Heart right ventricle (tissue), 16 donors: ENCODE data around the gene GRB7. TPM values are rescaled to one million over a fixed set of nuclear protein-coding genes. Genes with fewer than 3 reads are reported as not detected.
A peak's percentile ranks its signal among the peaks of the same experiment; 100 is the strongest.

Source experiments
- ATAC-seq, 8 donors: fragments of 200-7000 bp; cut with Tn5 transposase; one replicate each; pipeline ENCODE4 v1.9.1; 2020; ENCODE audit warnings: mild to moderate bottlenecking in 8 of 8, moderate library complexity in 8 of 8, moderate number of reproducible peaks in 1 of 8
- DNase-seq, 2 donors: peaks; one replicate each; pipeline ENCODE4 v3.0.0-alpha.2; 2020
- H3K27ac ChIP-seq, 10 donors: fragments of 200-600 bp; sonication (generic) in 2 of 10; one replicate each; pipeline versions ENCODE4 v1.5.0 to v1.8.0; 2020 to 2022; ENCODE audit warnings: mild to moderate bottlenecking in 3 of 10
- H3K27me3 ChIP-seq, 7 donors: fragments of 200-600 bp; one replicate each; pipeline ENCODE4 v1.8.0; 2021 to 2022; ENCODE audit warnings: mild to moderate bottlenecking in 2 of 7
- H3K36me3 ChIP-seq, 9 donors: fragments of 200-600 bp; sonication (generic) in 1 of 9; one replicate each; pipeline versions ENCODE4 v1.5.0 to v1.8.0; 2020 to 2022; ENCODE audit warnings: mild to moderate bottlenecking in 2 of 9
- H3K4me1 ChIP-seq, 9 donors: fragments of 200-600 bp; sonication (generic) in 1 of 9; one replicate each; pipeline versions ENCODE4 v1.5.0 to v1.8.0; 2020 to 2022; ENCODE audit warnings: mild to moderate bottlenecking in 4 of 9
- H3K4me3 ChIP-seq, 10 donors: fragments of 200-600 bp; sonication (generic) in 2 of 10; one replicate each; pipeline versions ENCODE4 v1.5.0 to v1.8.0; 2020 to 2022; ENCODE audit warnings: mild to moderate bottlenecking in 7 of 10, moderate library complexity in 2 of 10
- H3K9me3 ChIP-seq, 11 donors: fragments of 200-600 bp in 10 of 11; sonication (generic) in 2 of 11; one replicate each; pipeline versions ENCODE4 v1.5.0 to v1.8.0; 2013 to 2022; ENCODE audit warnings: mild to moderate bottlenecking in 2 of 11, control low read depth in 1 of 11, moderate library complexity in 1 of 11
- whole genome bisulfite sequencing, 2 donors: extraction: QIAGEN DNeasy Blood & Tissue Kit; methylation state at CpG; one replicate each; pipeline ENCODE4 v1.1.7; 2013; ENCODE audit warnings: inconsistent platforms in 1 of 2; 5-methylcytosine and 5-hydroxymethylcytosine counted together
- intact Hi-C, 10 donors: fragments of 100-400 bp; cut with DNase I; formaldehyde crosslinking; loops; one replicate each; pipeline versions ENCODE4 v1.11.1 to v1.14.2; 2022
- polyA plus RNA-seq, 2 donors: library from polyadenylated mRNA; stranded (reverse); fragments of 200-250 nt; gene quantifications; one replicate each; pipeline ENCODE4 v1.2.3, GENCODE V29; 2013
- total RNA-seq, 10 donors: library from RNA; stranded (reverse); fragmentation: NEBNext Ultra II Directional in 3 of 10; extraction: Animal tissue kit (Norgen Biotek cat#: 25700) in 3 of 10; gene quantifications; one replicate each; pipeline versions ENCODE4 v1.2.1 to v1.2.4, GENCODE V29; 2021 to 2023
- TF ChIP-seq, protein P1 (sequence below), 9 donors: fragments of 200-600 bp; sonication (generic) in 2 of 9; IDR thresholded peaks; one replicate each; pipeline versions ENCODE4 v1.5.0 to v1.8.0; 2021 to 2022; ENCODE audit warnings: antibody characterized with exemption in 9 of 9, mild to moderate bottlenecking in 5 of 9, moderate library complexity in 1 of 9
- donor health status: Arrhythmogenic right ventricular cardiomyopathy.
- donor health status: ischemic (EF 13 %, LVEDD 7.1; RV severe dilation, severe dysfunction).
- donor health status: healthy with polysubstance abuse.
- donor health status: DM: no; HTN: yes; CAD: no.
- donor health status: DM: no; HTN: no; CAD: no.
- donor health status: ischemic (EF 25% LVEDD 6.9; RV normal size, moderate dysfunction).
- donor health status: ischemic (EF 25% LVEDD 5.7; RV mildly dilated, moderate dysfunction).
- donor health status: healthy.
- donor health status: DM: yes; HTN: yes; CAD: no.
- donor health status: Ischemic cardiomyopathy.
- donor health status: ischemic (EF 35%, LVEDD 5.7; RV mildly dilated, moderate dysfunction).
- donor health status: nonischemic (EF 11% LVEDD 7.7; RV severe dilation, severe dysfunction).
- donor health status: DM: yes; HTN: yes; CAD: no.
- donor health status: PGD.
- donor health status: ischemic (EF 29% LVEDD 5.4; RV normal size, mild dysfunction).
- donor health status: nonischemic (EF 23%, LVEDD 6.1; RV moderate dilation, normal function).

GRB7 gene
- total and polyA plus RNA-seq, 12 donors: 0.44 to 4.7 (median 1.1) TPM

DNA sequence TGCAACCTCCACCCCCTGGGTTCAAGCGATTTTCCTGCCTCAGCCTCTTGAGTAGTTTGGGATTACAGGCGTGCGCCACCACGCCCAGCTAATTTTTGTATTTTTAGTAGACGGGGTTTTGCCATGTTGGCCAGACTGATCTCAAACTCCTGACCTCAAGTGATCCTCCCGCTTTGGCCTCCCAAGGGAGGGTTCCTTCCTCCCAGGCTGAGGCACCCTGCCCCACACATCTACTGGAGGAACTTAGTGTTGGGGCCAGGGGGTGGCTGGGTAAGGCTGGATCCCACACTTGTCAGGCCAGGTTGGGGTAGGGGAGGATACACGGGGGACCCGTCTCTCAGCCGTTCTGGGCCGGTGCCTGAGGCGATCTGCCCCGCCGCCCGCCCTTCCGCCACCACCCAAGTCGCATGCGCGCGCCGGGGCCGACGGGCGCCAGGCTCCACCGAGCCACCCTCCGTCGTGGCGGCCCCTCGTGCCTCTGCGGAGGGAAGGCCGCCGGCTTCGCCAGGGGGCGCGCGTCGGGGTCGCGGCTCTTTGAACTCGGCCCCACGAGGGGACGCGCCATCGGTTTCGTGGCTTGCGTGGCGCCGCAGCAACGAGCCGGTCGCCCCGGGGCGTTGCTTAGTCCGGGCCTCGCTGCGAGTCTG is 15.9 kb downstream of the GRB7 start:
- H3K4me1 ChIP-seq: peaks cover 4 to 49% (median 32%) of the 10 kb centered on the region in 9 donors
- H3K27me3 ChIP-seq: no peaks in the 10 kb centered on the region
- peak overlapping the region; percentile 44 to 95 (median 66) for H3K4me3 ChIP-seq
- no peaks in the 10 kb centered on the region for H3K36me3 ChIP-seq
- ATAC-seq (peak; percentile 26 to 64 (median 43)), DNase-seq (peak; percentile 42 to 75)
- H3K9me3 ChIP-seq: no peaks in the 10 kb centered on the region
- H3K27ac ChIP-seq: peak overlapping the region; percentile 70 to 99 (median 94)
- TF ChIP-seq, protein P1, sequence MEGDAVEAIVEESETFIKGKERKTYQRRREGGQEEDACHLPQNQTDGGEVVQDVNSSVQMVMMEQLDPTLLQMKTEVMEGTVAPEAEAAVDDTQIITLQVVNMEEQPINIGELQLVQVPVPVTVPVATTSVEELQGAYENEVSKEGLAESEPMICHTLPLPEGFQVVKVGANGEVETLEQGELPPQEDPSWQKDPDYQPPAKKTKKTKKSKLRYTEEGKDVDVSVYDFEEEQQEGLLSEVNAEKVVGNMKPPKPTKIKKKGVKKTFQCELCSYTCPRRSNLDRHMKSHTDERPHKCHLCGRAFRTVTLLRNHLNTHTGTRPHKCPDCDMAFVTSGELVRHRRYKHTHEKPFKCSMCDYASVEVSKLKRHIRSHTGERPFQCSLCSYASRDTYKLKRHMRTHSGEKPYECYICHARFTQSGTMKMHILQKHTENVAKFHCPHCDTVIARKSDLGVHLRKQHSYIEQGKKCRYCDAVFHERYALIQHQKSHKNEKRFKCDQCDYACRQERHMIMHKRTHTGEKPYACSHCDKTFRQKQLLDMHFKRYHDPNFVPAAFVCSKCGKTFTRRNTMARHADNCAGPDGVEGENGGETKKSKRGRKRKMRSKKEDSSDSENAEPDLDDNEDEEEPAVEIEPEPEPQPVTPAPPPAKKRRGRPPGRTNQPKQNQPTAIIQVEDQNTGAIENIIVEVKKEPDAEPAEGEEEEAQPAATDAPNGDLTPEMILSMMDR (IDR thresholded peaks at IDR 0.05): no peak
- intact Hi-C loops: loop anchor here in 9 of 10 donors (1.0 to 10.0 kb wide), 10 partner anchors 23 to 209 kb away; partner anchors contain the start of genes STARD3 (in 2 of the 9), MIEN1 (in 1 of the 9), PNMT (in 1 of the 9) and TCAP (in 1 of the 9)
- WGBS, 2 donors: 6 to 8% methylated on average over 54 to 55 of the region's 55 CpGs

DNA sequence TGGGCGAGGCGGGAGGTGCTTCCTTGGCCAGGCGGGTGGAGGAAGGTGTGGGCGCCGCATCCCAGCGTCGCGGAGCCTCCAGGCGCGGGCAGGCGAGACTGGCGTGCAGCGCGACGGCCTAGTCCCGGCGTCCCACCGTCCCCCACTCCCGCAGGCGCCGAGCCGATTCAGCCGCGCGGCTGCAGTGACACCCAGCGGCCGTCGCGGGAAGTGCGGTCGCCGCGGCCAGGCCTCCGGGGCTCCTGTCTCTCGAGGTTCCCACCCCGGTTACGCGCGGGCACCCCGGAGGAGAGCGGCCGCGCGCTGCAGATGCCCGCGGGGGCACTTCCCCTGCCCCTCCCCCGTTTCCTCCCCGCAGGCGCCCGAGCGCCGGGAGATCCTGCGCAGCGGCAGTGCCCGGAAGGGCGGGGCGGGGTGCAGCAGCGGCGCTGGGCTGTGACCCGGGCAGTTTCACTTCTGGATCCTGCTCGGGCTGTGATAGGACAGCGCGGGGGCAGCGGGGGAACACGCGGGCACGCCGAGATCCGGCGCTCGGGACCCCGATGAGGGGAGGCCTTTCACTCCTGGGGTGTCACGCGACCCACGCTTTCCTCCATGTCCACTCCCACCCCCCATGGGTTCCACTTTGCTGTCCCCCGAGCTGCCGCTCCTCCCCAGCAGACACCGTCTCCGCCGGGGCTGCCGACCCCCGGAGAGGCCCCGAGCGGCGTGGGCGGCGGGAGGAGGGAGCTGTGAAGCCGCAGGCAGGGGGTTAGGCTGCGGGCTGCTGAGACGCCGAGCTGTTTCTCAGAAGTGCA is 16.6 kb downstream of the GRB7 start:
- Histone ChIP-seq H3K27me3 (peaks cover 0 to 3% (median 0%) of the 10 kb centered on the region in 7 donors), H3K36me3 (no peaks in the 10 kb centered on the region), H3K27ac (peak overlapping the region; percentile 70 to 99 (median 94)), H3K4me1 (peaks cover 4 to 52% (median 32%) of the 10 kb centered on the region in 9 donors), H3K4me3 (peak overlapping the region; percentile 44 to 95 (median 66)), H3K9me3 (no peaks in the 10 kb centered on the region)
- DNase-seq: peak; percentile 90 to 93
- TF ChIP-seq, protein P1 (IDR thresholded peaks at IDR 0.05): peak; percentile 83 to 99 (median 97)
- WGBS, 2 donors: 0% methylated on average over 73 to 91 of the region's 91 CpGs
- intact Hi-C loops: loop anchor here in 9 of 10 donors (1.0 to 10.0 kb wide), 10 partner anchors 24 to 210 kb away; partner anchors contain the start of genes STARD3 (in 2 of the 9), MIEN1 (in 1 of the 9), PNMT (in 1 of the 9) and TCAP (in 1 of the 9)
- ATAC-seq: peak; percentile 93 to 96 (median 94)

GRCh38 chr17:39754958-39755553 is 17.3 kb downstream of the GRB7 start:
- no peaks in the 10 kb centered on the region for H3K9me3 ChIP-seq
- peaks cover 4 to 55% (median 26%) of the 10 kb centered on the region in 9 donors for H3K4me1 ChIP-seq
- intact Hi-C loops: loop anchor here in 9 of 10 donors (1.0 to 10.0 kb wide), 10 partner anchors 25 to 210 kb away; partner anchors contain the start of genes STARD3 (in 2 of the 9), MIEN1 (in 1 of the 9), PNMT (in 1 of the 9) and TCAP (in 1 of the 9)
- peak overlapping the region; percentile 70 to 99 (median 94) for H3K27ac ChIP-seq
- ATAC-seq (peak in 2 of 8 donors; percentile 5 to 16), DNase-seq (no peak)
- peaks cover 0 to 5% (median 0%) of the 10 kb centered on the region in 7 donors for H3K27me3 ChIP-seq
- TF ChIP-seq, protein P1 (IDR thresholded peaks at IDR 0.05): no peak
- WGBS, 2 donors: 30 to 40% methylated on average over 17 to 21 of the region's 21 CpGs
- H3K36me3 ChIP-seq: no peaks in the 10 kb centered on the region
- H3K4me3 ChIP-seq: peak overlapping the region; percentile 44 to 95 (median 66)
